Muscle of leg (tissue), 16 donors: ENCODE results near the gene TXN. TPM values are rescaled to one million over a fixed set of nuclear protein-coding genes. Genes with fewer than 3 reads are reported as not detected.

Source experiments
- DNase-seq: peaks from one replicate; pipeline ENCODE4 v3.0.0; 2013
- H3K27ac ChIP-seq: one replicate; pipeline ENCODE4 v1.5.1; 2013; ENCODE audit warnings: mild to moderate bottlenecking, low read length, control low read depth
- H3K27me3 ChIP-seq: one replicate; pipeline ENCODE4 v1.6.1; 2013; ENCODE audit warnings: low read length; ENCODE audit not compliant: control insufficient read depth, insufficient read depth
- H3K36me3 ChIP-seq: one replicate; pipeline ENCODE4 v1.6.1; 2013; ENCODE audit warnings: low read length; ENCODE audit not compliant: control insufficient read depth, insufficient read depth
- H3K4me1 ChIP-seq: one replicate; pipeline ENCODE4 v1.6.1; 2013; ENCODE audit warnings: low read length; ENCODE audit not compliant: control insufficient read depth, insufficient read depth
- H3K4me3 ChIP-seq: one replicate; pipeline ENCODE4 v1.5.1; 2013; ENCODE audit warnings: low read length, control low read depth
- H3K9me3 ChIP-seq: replicated peaks from 2 replicates; pipeline ENCODE4 v1.6.1; 2013; ENCODE audit warnings: low read depth, low read length; ENCODE audit not compliant: control insufficient read depth
- WGBS: methylation state at CpG from one replicate; pipeline ENCODE4 v1.1.5; 2013; ENCODE audit warnings: missing lambda C conversion rate; ENCODE audit not compliant: insufficient coverage; 5-methylcytosine and 5-hydroxymethylcytosine counted together
- long read RNA-seq, 11 donors: transcript quantifications; one replicate each; lab custom pipeline, GENCODE V29; 2026
- polyA plus RNA-seq, 8 donors: library from polyadenylated mRNA; unstranded; fragments of 120-200 nt; gene quantifications; one replicate each; pipeline versions ENCODE4 v1.2.1 to v1.2.3, GENCODE V29; 2013; ENCODE audit warnings: inconsistent platforms in 1 of 8, low replicate concordance in 1 of 8; ENCODE audit not compliant: insufficient read length in 8 of 8, insufficient read depth in 1 of 8
- total RNA-seq: library from RNA; stranded (reverse); fragments of 120-200 nt; gene quantifications from one replicate; pipeline ENCODE4 v1.2.4, GENCODE V29; 2013

Gene TXN
- total RNA-seq (75.1 TPM), polyA plus RNA-seq (100 to 1,000 TPM in 1 of 8 donors, 10 to 100 TPM in 7; 67.3 to 110 (median 86.5) TPM)
- long read RNA-seq, donor 1, transcript TXN-202 (5 exons, 869 nt) = major isoform, 50 of 51 reads
- long read RNA-seq, donor 1, partial matches to known transcripts = 0 of 51 reads
- long read RNA-seq, donor 1, other reads (novel, unspliced or antisense) = 0 of 51 reads
- long read RNA-seq, donor 2, transcript TXN-202 (5 exons, 869 nt) = major isoform, 18 of 18 reads
- long read RNA-seq, donor 2, partial matches to known transcripts = 0 of 18 reads
- long read RNA-seq, donor 2, other reads (novel, unspliced or antisense) = 0 of 18 reads
- long read RNA-seq, donor 3, transcript TXN-202 (5 exons, 869 nt) = major isoform, 72 of 73 reads
- long read RNA-seq, donor 3, partial matches to known transcripts = 0 of 73 reads
- long read RNA-seq, donor 3, other reads (novel, unspliced or antisense) = 0 of 73 reads
- long read RNA-seq, donor 4, transcript TXN-202 (5 exons, 869 nt) = major isoform, 123 of 124 reads
- long read RNA-seq, donor 4, partial matches to known transcripts = 0 of 124 reads
- long read RNA-seq, donor 4, other reads (novel, unspliced or antisense) = 0 of 124 reads
- long read RNA-seq, donor 5, transcript TXN-202 (5 exons, 869 nt) = major isoform, 239 of 240 reads
- long read RNA-seq, donor 5, partial matches to known transcripts = 0 of 240 reads
- long read RNA-seq, donor 5, other reads (novel, unspliced or antisense) = 0 of 240 reads
- long read RNA-seq, donor 6, transcript TXN-202 (5 exons, 869 nt) = major isoform, 197 of 221 reads
- long read RNA-seq, donor 6, partial matches to known transcripts = 18 of 221 reads
- long read RNA-seq, donor 6, other reads (novel, unspliced or antisense) = 5 of 221 reads
- long read RNA-seq, donor 7, transcript TXN-202 (5 exons, 869 nt) = major isoform, 176 of 192 reads
- long read RNA-seq, donor 7, partial matches to known transcripts = 15 of 192 reads
- long read RNA-seq, donor 7, other reads (novel, unspliced or antisense) = 0 of 192 reads
- long read RNA-seq, donor 8, transcript TXN-202 (5 exons, 869 nt) = major isoform, 120 of 136 reads
- long read RNA-seq, donor 8, partial matches to known transcripts = 15 of 136 reads
- long read RNA-seq, donor 8, other reads (novel, unspliced or antisense) = 0 of 136 reads
- long read RNA-seq, donor 9, transcript TXN-202 (5 exons, 869 nt) = major isoform, 91 of 92 reads
- long read RNA-seq, donor 9, partial matches to known transcripts = 0 of 92 reads
- long read RNA-seq, donor 9, other reads (novel, unspliced or antisense) = 0 of 92 reads
- long read RNA-seq, donor 10, transcript TXN-202 (5 exons, 869 nt) = major isoform, 195 of 236 reads
- long read RNA-seq, donor 10, partial matches to known transcripts = 33 of 236 reads
- long read RNA-seq, donor 10, other reads (novel, unspliced or antisense) = 6 of 236 reads
- long read RNA-seq, donor 11, transcript TXN-202 (5 exons, 869 nt) = major isoform, 96 of 105 reads
- long read RNA-seq, donor 11, partial matches to known transcripts = 8 of 105 reads
- long read RNA-seq, donor 11, other reads (novel, unspliced or antisense) = 0 of 105 reads

- peaks cover 17% of the 10 kb centered on the region for H3K4me1 ChIP-seq
- peak within 1 kb of the TSS; percentile 91 for H3K4me3 ChIP-seq
- WGBS = under 1% methylated on average over 59 of the region's 65 CpGs
- H3K9me3 ChIP-seq = no peaks in the 10 kb centered on the region
- H3K36me3 ChIP-seq = no peaks in the 10 kb centered on the region
- peak; percentile 94 for DNase-seq
- H3K27ac ChIP-seq = peak within 1 kb of the TSS; percentile 90
- H3K27me3 ChIP-seq = no peaks in the 10 kb centered on the region
Measured at GRCh38 chr9:110256380-110257096, at the start of gene TXN. TSS of gene TXN (minus strand) at chr9:110256507. CDS start at chr9:110256435, 72 bp downstream.

GRCh38 chr9:110303133-110303532 lies 46.8 kb upstream of the TXN start:
- DNase-seq = no peak
- WGBS = 75% methylated on average over 1 of the region's 1 CpG
- H3K27ac ChIP-seq = no peak overlapping the region
- no peaks in the 10 kb centered on the region for H3K4me1 ChIP-seq
- H3K27me3 ChIP-seq = no peaks in the 10 kb centered on the region
- H3K36me3 ChIP-seq = no peaks in the 10 kb centered on the region
- H3K4me3 ChIP-seq = no peak overlapping the region
- no peaks in the 10 kb centered on the region for H3K9me3 ChIP-seq

GRCh38 chr9:110298043-110298605 lies 41.8 kb upstream of the TXN start:
- H3K36me3 ChIP-seq = no peaks in the 10 kb centered on the region
- H3K27ac ChIP-seq = no peak overlapping the region
- H3K4me3 ChIP-seq = no peak overlapping the region
- no peak for DNase-seq
- no peaks in the 10 kb centered on the region for H3K27me3 ChIP-seq
- H3K9me3 ChIP-seq = no peaks in the 10 kb centered on the region
- WGBS = 86% methylated on average over 2 of the region's 2 CpGs
- H3K4me1 ChIP-seq = no peaks in the 10 kb centered on the region

DNA sequence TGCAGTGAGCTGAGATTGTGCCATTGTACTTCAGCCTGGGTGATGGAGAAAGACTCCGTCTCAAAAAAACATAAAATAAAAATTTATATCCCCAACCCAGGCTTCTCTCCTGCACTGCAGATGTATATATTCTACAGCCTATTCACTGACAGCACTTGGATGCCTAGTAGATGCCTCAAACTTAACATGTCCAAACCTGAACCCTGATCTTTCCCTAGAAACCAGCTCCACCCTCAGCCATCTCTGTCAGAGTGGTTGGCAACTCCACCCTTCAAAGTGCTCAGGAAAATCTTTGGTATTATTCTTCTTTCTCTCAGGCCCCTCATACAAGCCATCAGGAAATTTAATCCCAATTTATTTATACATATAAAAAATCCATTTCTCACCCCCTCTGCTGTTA lies 36.9 kb upstream of the TXN start:
- Histone ChIP-seq H3K27me3 (no peaks in the 10 kb centered on the region), H3K4me3 (no peak overlapping the region), H3K4me1 (peaks cover 5% of the 10 kb centered on the region), H3K36me3 (no peaks in the 10 kb centered on the region), H3K27ac (no peak overlapping the region), H3K9me3 (no peaks in the 10 kb centered on the region)
- no peak for DNase-seq
- no CpG with 5 or more reads among the region's 1 CpG for WGBS

- Histone ChIP-seq H3K27ac (no peak overlapping the region), H3K36me3 (no peaks in the 10 kb centered on the region), H3K9me3 (no peaks in the 10 kb centered on the region), H3K4me1 (peaks cover 5% of the 10 kb centered on the region), H3K4me3 (no peak overlapping the region), H3K27me3 (no peaks in the 10 kb centered on the region)
- no peak for DNase-seq
- 87% methylated on average over 17 of the region's 28 CpGs for WGBS
Measured at GRCh38 chr9:110291921-110292557, 35.7 kb upstream of the TXN start.

GRCh38 chr9:110290001-110290400 lies 33.7 kb upstream of the TXN start:
- peak; percentile 61 for DNase-seq
- Histone ChIP-seq H3K9me3 (no peaks in the 10 kb centered on the region), H3K4me3 (no peak overlapping the region), H3K27me3 (no peaks in the 10 kb centered on the region), H3K27ac (peak overlapping the region; percentile 29), H3K36me3 (no peaks in the 10 kb centered on the region), H3K4me1 (peaks cover 5% of the 10 kb centered on the region)
- WGBS = no CpG with 5 or more reads among the region's 1 CpG

GRCh38 chr9:110288503-110288902 lies 32.2 kb upstream of the TXN start:
- no peaks in the 10 kb centered on the region for H3K36me3 ChIP-seq
- no peak overlapping the region for H3K27ac ChIP-seq
- no peaks in the 10 kb centered on the region for H3K27me3 ChIP-seq
- no CpG with 5 or more reads among the region's 4 CpGs for WGBS
- DNase-seq = no peak
- H3K4me3 ChIP-seq = no peak overlapping the region
- no peaks in the 10 kb centered on the region for H3K9me3 ChIP-seq
- peaks cover 5% of the 10 kb centered on the region for H3K4me1 ChIP-seq

DNA sequence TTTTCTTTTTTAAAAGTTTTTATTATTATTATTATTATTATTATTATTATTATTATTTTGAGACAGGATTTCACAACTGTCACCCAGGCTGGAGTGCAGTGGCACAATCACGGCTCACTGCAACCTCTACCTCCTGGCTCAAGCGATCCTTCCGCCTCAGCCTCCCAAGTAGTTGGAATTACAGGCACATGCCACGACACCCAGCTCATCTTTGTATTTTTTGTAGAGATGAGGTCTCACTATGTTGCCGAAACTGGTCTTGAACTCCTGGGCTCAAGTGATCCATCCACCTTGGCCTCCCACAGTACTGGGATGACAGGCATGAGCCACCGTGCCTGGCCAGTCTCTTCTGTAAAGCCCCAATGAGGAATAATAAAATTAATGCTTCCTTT lies 31.0 kb upstream of the TXN start:
- WGBS = no CpG with 5 or more reads among the region's 6 CpGs
- Histone ChIP-seq H3K9me3 (no peaks in the 10 kb centered on the region), H3K4me1 (peaks cover 5% of the 10 kb centered on the region), H3K36me3 (no peaks in the 10 kb centered on the region), H3K4me3 (no peak overlapping the region), H3K27ac (no peak overlapping the region), H3K27me3 (no peaks in the 10 kb centered on the region)
- no peak for DNase-seq
